Activated CD4-positive, alpha-beta T cell treated with anti-CD3 and anti-CD28 coated beads, Interleukin-2, amount 50 U/mL, for 24 hours (primary cell): ENCODE data around the gene SP6.

Experiments
- DNase-seq, 2 donors: peaks; one replicate each; pipeline ENCODE4 v3.0.0-alpha.2; 2020; ENCODE audit warnings: low read depth in 1 of 2, low spot score in 1 of 2

SP6 gene

GRCh38 chr17:47812146-47812920, 38.6 kb downstream of the SP6 start:
- DNase-seq = no peak

GRCh38 chr17:47811709-47812108, 39.3 kb downstream of the SP6 start:
- DNase-seq = no peak

- no peak for DNase-seq
Measured at GRCh38 chr17:47810901-47811635, 39.9 kb downstream of the SP6 start.

- DNase-seq = no peak
Measured at GRCh38 chr17:47810200-47810821, 40.7 kb downstream of the SP6 start.

GRCh38 chr17:47808830-47809480, 42.0 kb downstream of the SP6 start:
- DNase-seq = no peak

GRCh38 chr17:47808036-47808829, 42.7 kb downstream of the SP6 start:
- no peak for DNase-seq

GRCh38 chr17:47807421-47807820, 43.5 kb downstream of the SP6 start:
- no peak for DNase-seq

GRCh38 chr17:47806913-47807255, 44.1 kb downstream of the SP6 start:
- DNase-seq = no peak

- no peak for DNase-seq
Measured at GRCh38 chr17:47806026-47806912, 44.7 kb downstream of the SP6 start.

- DNase-seq = no peak
Measured at GRCh38 chr17:47804461-47804860, 46.5 kb downstream of the SP6 start.

- DNase-seq = no peak
Measured at GRCh38 chr17:47803751-47804150, 47.2 kb downstream of the SP6 start.

GRCh38 chr17:47803201-47803600, 47.8 kb downstream of the SP6 start:
- no peak for DNase-seq

- DNase-seq = peak; percentile 31 to 53
Measured at GRCh38 chr17:47802341-47803022, 48.5 kb downstream of the SP6 start.

- DNase-seq = no peak
Measured at GRCh38 chr17:47801906-47802305, 49.1 kb downstream of the SP6 start.

- no peak for DNase-seq
Measured at GRCh38 chr17:47801176-47801765, 49.7 kb downstream of the SP6 start.

GRCh38 chr17:47800686-47801085, 50.3 kb downstream of the SP6 start:
- no peak for DNase-seq

- no peak for DNase-seq
Measured at GRCh38 chr17:47797797-47798196, 53.2 kb downstream of the SP6 start.
